DLD1 (cell line): ENCODE data around the gene TIPRL.

Experiments
- in situ Hi-C: cut with HindIII; loops from 2 replicates; pipeline ENCODE4 v1.10.0; 2017; ENCODE audit warnings: low sequenced_read_pairs

Gene TIPRL

GRCh38 chr1:168246506-168246905 is 67.7 kb downstream of the TIPRL start:
- in situ Hi-C loops, result no loop called here
